Bronchial epithelial cell (primary cell): ENCODE measurements around the gene SPON2. TPM values are rescaled to one million over a fixed set of nuclear protein-coding genes. Genes with fewer than 3 reads are reported as not detected.

Source experiments
- DNase-seq: peaks from one replicate; pipeline ENCODE4 v3.0.0-alpha.2; 2010; ENCODE audit warnings: low read depth
- FAIRE-seq: peaks from 2 replicates; lab custom pipeline; 2011; peaks lifted over from hg19 to GRCh38; lab: Jason Lieb, UNC
- H3K27me3 ChIP-seq: 2 replicates; pipeline ENCODE4 v1.5.1; 2011; ENCODE audit warnings: low read length; ENCODE audit not compliant: control insufficient read depth, insufficient read depth
- H3K36me3 ChIP-seq: 2 replicates; pipeline ENCODE4 v1.5.1; 2011; ENCODE audit warnings: low read length; ENCODE audit not compliant: control insufficient read depth, insufficient read depth
- H3K4me3 ChIP-seq: 2 replicates; pipeline ENCODE4 v1.5.1; 2011; ENCODE audit warnings: mild to moderate bottlenecking, low read depth, low read length, control low read depth
- CTCF ChIP-seq: IDR thresholded peaks from 2 replicates; pipeline ENCODE4 v1.5.1; 2011; ENCODE audit warnings: mild to moderate bottlenecking, moderate library complexity, low read length, control low read depth, inconsistent platforms; ENCODE audit not compliant: insufficient read depth, severe bottlenecking
- total RNA-seq: library from RNA; depleted of rRNA; stranded (reverse); fragments of >200 nt; gene quantifications from 2 replicates; pipeline ENCODE4 v1.2.1, GENCODE V29; 2014

The SPON2 gene
- total RNA-seq, 1 donor from 2014 or later = 6.3 TPM

GRCh38 chr4:1198098-1198844 lies 25.9 kb upstream of the SPON2 start:
- Histone ChIP-seq H3K27me3 (no peaks in the 10 kb centered on the region), H3K4me3 (no peak overlapping the region), H3K36me3 (no peaks in the 10 kb centered on the region)
- no peak for TF ChIP-seq CTCF
- no peak for FAIRE-seq
- DNase-seq = no peak

- FAIRE-seq = no peak
- DNase-seq = no peak
- no peak overlapping the region for H3K4me3 ChIP-seq
- H3K36me3 ChIP-seq = no peaks in the 10 kb centered on the region
- no peak for TF ChIP-seq CTCF
- H3K27me3 ChIP-seq = no peaks in the 10 kb centered on the region
Observed at GRCh38 chr4:1196421-1197183, 24.2 kb upstream of the SPON2 start.

GRCh38 chr4:1195891-1196401 lies 23.6 kb upstream of the SPON2 start:
- FAIRE-seq (no peak), DNase-seq (no peak)
- Histone ChIP-seq H3K4me3 (no peak overlapping the region), H3K36me3 (no peaks in the 10 kb centered on the region), H3K27me3 (no peaks in the 10 kb centered on the region)
- TF ChIP-seq CTCF = no peak

- TF ChIP-seq CTCF = no peak
- DNase-seq (no peak), FAIRE-seq (no peak)
- Histone ChIP-seq H3K4me3 (no peak overlapping the region), H3K27me3 (no peaks in the 10 kb centered on the region), H3K36me3 (no peaks in the 10 kb centered on the region)
Observed at GRCh38 chr4:1195109-1195671, 22.8 kb upstream of the SPON2 start.

GRCh38 chr4:1194010-1194900 lies 21.9 kb upstream of the SPON2 start:
- DNase-seq = no peak
- TF ChIP-seq CTCF = no peak
- Histone ChIP-seq H3K4me3 (no peak overlapping the region), H3K27me3 (no peaks in the 10 kb centered on the region), H3K36me3 (no peaks in the 10 kb centered on the region)
- no peak for FAIRE-seq
